ENCODE data around the gene CDIPT.
A peak's percentile ranks its signal among the peaks of the same experiment; 100 is the strongest.

The CDIPT gene

GRCh38 chr16:29824589-29825144, 38.4 kb downstream of the CDIPT start:
- DNase-seq = no peak

GRCh38 chr16:29821643-29822115, 41.3 kb downstream of the CDIPT start:
- no peak for DNase-seq

- no peak for DNase-seq
Measured at GRCh38 chr16:29820730-29821642, 42.0 kb downstream of the CDIPT start.

- no peak for DNase-seq
Measured at GRCh38 chr16:29820271-29820701, 42.7 kb downstream of the CDIPT start, which contains the start of gene MVP. TSS of gene MVP (plus strand) at chr16:29820462. CDS start at chr16:29830550, 10,088 bp downstream.

- DNase-seq = no peak
Measured at GRCh38 chr16:29819506-29819905, 43.5 kb downstream of the CDIPT start.

GRCh38 chr16:29818082-29818481, 44.9 kb downstream of the CDIPT start:
- DNase-seq = no peak

GRCh38 chr16:29816694-29817441, 46.2 kb downstream of the CDIPT start:
- peak; percentile 60 for DNase-seq

- DNase-seq = peak; percentile 98
Measured at GRCh38 chr16:29815793-29816693, 47.0 kb downstream of the CDIPT start, which contains the start of gene PAGR1. TSS of gene PAGR1 (plus strand) at chr16:29816152. CDS start at chr16:29816526, 374 bp downstream.

GRCh38 chr16:29815032-29815721, 47.8 kb downstream of the CDIPT start:
- DNase-seq = no peak

- no peak for DNase-seq
Measured at GRCh38 chr16:29814592-29814991, 48.4 kb downstream of the CDIPT start.

GRCh38 chr16:29813644-29814562, 49.1 kb downstream of the CDIPT start:
- DNase-seq = no peak

GRCh38 chr16:29812754-29813643, 50.0 kb downstream of the CDIPT start:
- no peak for DNase-seq

- no peak for DNase-seq
Measured at GRCh38 chr16:29811896-29812665, 50.9 kb downstream of the CDIPT start, which contains the start of gene PRRT2. TSS of gene PRRT2 (plus strand) at chr16:29812193. CDS start at chr16:29813055, 862 bp downstream.

- no peak for DNase-seq
Measured at GRCh38 chr16:29811170-29811895, 51.7 kb downstream of the CDIPT start.

GRCh38 chr16:29810699-29811169, 52.3 kb downstream of the CDIPT start:
- no peak for DNase-seq

- no peak for DNase-seq
Measured at GRCh38 chr16:29809850-29810698, 53.0 kb downstream of the CDIPT start.
